Mononuclear cell (primary cell): ENCODE results near the gene MSTN. TPM values are rescaled to one million over a fixed set of nuclear protein-coding genes. Genes with fewer than 3 reads are reported as not detected.

Source experiments
- H3K27me3 ChIP-seq: 2 replicates; pipeline ENCODE4 v1.6.0; 2011; ENCODE audit warnings: low read length, control low read depth; ENCODE audit not compliant: insufficient read depth
- H3K4me1 ChIP-seq: 2 replicates; pipeline ENCODE4 v1.5.1; 2011; ENCODE audit warnings: mild to moderate bottlenecking, low read length, control low read depth; ENCODE audit not compliant: insufficient read depth
- H3K4me3 ChIP-seq: 2 replicates; pipeline ENCODE4 v1.5.1; 2011; ENCODE audit warnings: mild to moderate bottlenecking, low read length, moderate library complexity
- H3K9me3 ChIP-seq: 2 replicates; pipeline ENCODE4 v1.5.1; 2011; ENCODE audit warnings: low read depth, mild to moderate bottlenecking, control low read depth, low read length
- total RNA-seq: library from RNA; depleted of rRNA; stranded (reverse); fragments of >200 nt; gene quantifications from one replicate; pipeline ENCODE4 v1.2.3, GENCODE V29; 2012

MSTN gene
- total RNA-seq, result not detected

DNA sequence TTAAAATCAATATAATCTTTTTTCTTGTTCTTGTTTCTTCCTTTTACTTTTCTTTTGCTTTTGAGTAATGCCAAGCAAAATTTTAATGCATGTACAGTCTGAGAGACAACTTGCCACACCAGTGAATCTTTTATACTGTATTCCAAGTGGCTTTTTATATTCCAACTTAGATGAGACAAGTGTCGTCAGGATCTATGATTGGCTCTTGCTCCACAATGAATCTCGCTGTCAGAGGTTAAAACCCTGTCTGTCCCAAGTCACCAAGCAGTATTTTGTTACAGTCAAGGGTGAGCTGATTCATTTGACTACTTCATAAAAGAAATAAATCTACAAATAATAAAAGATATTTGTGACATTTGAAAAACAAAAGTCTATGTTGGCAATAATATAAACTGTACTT lies at the start of gene MSTN:
Gene MSTN, minus strand, starts transcription at position 129 of the 400 bp plus-strand sequence. CDS start 133 bp downstream, outside the sequence.
- Histone ChIP-seq H3K9me3 (no peaks in the 10 kb centered on the region), H3K4me1 (no peaks in the 10 kb centered on the region), H3K4me3 (no peak within 1 kb of the TSS), H3K27me3 (no peaks in the 10 kb centered on the region)

DNA sequence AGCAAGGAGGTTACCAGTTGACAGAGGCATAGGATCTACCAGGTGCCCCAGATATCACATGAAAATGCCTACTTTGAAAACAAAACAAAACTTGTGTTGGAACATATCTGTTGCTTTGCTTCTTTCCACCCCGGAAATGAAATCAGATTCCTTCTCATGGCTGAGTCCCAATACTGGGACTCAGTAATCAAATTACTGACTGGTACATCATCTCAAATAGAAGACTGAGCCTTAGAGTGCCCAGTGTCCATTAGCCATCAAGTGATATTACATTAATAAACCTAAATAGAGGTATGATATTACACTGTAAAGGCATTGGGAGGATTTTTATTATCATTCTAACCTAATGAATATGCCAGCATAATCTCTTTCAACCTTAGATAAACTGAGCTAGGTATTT lies 48.6 kb upstream of the MSTN start:
- Histone ChIP-seq H3K4me3 (no peak overlapping the region), H3K27me3 (no peaks in the 10 kb centered on the region)

DNA sequence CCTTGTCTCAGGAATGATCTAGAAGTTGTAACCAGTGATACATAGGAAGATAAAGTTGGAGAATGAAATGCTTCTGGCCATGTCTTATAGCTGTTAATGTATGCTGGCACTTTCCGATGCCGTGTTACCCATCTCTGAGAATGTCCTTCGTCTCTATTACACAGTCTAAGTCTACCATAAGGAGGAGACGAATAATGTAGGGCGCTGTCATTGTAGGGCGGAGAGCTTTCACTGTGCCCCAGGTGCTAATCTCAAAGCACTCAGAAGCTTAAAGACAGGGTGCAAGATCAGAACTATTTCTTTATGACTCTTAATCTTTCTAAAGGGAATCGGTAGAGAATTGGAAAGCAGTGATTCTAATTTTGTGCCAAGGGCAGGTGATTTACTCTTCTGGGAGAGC lies 48.2 kb upstream of the MSTN start:
- H3K9me3 ChIP-seq, result no peaks in the 10 kb centered on the region
- H3K4me3 ChIP-seq, result no peak overlapping the region
- no peaks in the 10 kb centered on the region for H3K27me3 ChIP-seq
- H3K4me1 ChIP-seq, result no peaks in the 10 kb centered on the region

More for the DNA sequence above, 48.6 kb upstream of the MSTN start:
- H3K9me3 ChIP-seq, result no peaks in the 10 kb centered on the region
- H3K4me1 ChIP-seq, result no peaks in the 10 kb centered on the region

DNA sequence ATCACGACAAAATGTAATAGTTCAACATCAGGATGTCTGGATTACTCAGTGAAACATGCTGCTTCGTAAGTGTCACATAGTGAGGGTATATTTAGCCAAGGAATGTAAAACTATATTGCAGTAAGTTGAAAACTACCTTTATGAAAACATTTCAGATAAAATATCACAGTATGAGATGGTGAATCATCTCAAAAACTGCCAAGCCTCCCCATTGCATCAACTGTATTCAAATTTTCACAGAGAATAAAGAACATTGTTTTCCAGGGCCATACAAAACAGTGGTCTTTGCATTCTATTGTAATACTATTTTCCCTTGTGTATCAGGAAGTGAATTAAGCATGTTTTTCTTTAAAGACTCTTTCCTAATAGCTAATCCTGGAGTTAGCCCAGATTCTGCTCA lies 47.6 kb upstream of the MSTN start:
- H3K4me1 ChIP-seq, result no peaks in the 10 kb centered on the region
- no peaks in the 10 kb centered on the region for H3K27me3 ChIP-seq
- no peaks in the 10 kb centered on the region for H3K9me3 ChIP-seq
- no peak overlapping the region for H3K4me3 ChIP-seq

DNA sequence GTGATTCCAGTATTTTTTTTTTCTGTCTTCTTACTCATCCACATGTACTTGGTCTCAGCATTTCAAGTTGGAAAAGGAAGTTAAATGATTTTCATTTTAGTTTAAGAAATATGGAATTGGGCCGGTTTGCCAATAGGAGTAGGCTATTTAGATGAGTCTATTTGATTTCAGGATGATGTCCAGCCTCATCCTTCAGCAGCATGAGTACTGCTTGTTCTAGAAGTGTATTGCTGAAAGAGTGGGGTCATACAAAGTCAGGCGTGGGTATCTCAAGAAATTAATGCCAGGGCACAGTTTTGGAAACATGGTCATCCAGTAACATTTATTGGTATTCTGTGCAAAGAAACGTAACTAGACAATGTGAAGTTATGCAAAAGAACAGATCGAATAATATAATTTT lies 44.9 kb upstream of the MSTN start:
- Histone ChIP-seq H3K4me3 (no peak overlapping the region), H3K9me3 (no peaks in the 10 kb centered on the region), H3K27me3 (no peaks in the 10 kb centered on the region), H3K4me1 (no peaks in the 10 kb centered on the region)

DNA sequence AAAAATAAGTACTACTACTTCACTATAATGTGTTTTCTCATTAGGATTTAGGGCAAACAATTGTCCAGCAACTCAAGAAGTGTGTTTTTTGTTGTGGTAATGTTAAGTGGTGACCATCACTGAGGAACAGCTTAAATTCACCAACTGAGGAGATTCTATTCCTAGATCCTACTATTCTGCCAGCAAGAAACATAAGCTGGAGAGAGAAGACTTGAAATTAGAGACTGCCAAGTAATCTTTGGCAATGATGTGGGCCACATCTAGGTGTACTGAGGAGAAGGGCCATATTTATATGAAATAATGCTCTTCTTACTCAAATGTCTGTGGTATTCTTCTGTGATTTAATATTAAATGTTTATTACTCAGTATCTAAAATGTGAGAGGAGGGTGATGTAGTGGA lies 44.3 kb upstream of the MSTN start:
- Histone ChIP-seq H3K4me1 (no peaks in the 10 kb centered on the region), H3K27me3 (no peaks in the 10 kb centered on the region), H3K4me3 (no peak overlapping the region), H3K9me3 (no peaks in the 10 kb centered on the region)

DNA sequence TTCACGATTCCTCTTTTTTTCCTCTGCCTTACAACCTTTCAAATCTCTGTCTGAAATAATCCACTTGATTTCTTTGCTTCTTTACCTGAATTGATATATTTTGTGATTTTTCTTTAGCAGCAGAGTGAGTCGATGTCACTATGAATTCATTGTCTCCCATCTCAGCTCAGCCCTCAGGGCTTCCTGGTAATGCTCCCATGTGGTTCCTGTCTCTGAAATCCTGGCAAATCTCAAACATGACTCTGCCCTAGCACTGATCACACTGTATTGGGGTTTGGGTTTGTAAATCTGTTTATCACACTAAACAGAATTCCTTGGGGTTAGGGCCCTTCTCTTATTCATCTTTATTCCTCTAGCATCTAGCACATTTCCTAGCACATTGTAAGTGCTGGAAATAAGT lies 43.0 kb upstream of the MSTN start:
- H3K27me3 ChIP-seq, result no peaks in the 10 kb centered on the region
- H3K4me1 ChIP-seq, result no peaks in the 10 kb centered on the region
- no peak overlapping the region for H3K4me3 ChIP-seq
- H3K9me3 ChIP-seq, result no peaks in the 10 kb centered on the region

DNA sequence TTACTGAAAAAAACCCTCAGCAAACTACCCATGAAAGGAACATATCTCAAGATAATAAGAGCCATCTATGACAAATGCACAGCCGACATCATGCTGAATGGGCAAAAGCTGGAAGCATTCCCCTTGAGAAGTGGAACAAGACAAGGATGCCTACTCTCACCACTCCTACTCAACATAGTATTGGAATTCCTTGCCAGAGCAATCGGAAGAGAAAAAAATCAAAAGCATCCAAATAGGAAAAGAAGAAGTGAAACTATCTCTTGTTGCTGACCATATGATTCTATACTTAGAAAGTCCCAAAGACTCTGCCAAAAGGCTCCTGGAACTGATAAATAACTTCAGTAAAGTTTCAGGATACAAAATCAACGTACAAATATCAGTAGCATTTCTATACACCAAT lies 40.6 kb upstream of the MSTN start:
- H3K27me3 ChIP-seq, result no peaks in the 10 kb centered on the region
- H3K4me1 ChIP-seq, result no peaks in the 10 kb centered on the region
- H3K4me3 ChIP-seq, result no peak overlapping the region
- no peaks in the 10 kb centered on the region for H3K9me3 ChIP-seq

DNA sequence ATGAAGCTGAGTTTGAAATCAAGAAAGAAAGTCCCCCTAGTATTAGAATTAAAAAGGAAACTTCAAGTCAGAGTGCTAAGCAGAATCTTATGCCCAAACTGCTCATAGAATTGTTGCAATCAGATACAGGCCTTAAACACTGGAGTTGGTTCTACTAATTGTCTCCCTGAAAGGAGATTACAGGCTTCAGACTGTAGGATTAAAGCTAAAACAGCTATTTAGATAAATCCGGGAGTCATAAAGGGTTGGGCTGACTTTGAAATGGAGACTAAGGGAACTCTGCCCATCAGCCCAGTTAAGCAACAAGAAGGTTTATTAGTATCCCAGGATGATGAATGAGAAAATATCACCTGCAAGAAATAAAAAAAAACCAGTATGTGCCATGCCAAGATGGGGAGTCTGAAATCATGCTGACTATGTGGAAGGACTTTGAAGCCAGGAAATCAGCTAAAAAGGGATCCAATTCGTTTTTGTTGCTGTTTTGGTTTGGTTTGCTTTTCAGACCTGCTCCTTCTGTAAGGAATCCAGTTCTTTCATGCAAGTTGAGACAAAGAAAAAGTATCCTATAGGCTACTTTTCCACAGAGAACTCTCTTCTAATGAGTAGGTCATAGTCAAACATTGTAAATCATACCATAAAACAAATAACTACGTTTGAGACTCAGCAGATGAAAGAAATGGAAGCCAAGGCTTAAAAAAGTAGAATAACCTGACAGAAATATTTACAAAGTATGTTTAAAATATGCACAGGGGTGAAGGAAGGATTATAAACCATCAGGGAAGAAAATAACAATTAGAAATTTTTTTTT lies 37.6 kb upstream of the MSTN start:
- no peak overlapping the region for H3K4me3 ChIP-seq
- H3K9me3 ChIP-seq, result no peaks in the 10 kb centered on the region
- no peaks in the 10 kb centered on the region for H3K4me1 ChIP-seq

DNA sequence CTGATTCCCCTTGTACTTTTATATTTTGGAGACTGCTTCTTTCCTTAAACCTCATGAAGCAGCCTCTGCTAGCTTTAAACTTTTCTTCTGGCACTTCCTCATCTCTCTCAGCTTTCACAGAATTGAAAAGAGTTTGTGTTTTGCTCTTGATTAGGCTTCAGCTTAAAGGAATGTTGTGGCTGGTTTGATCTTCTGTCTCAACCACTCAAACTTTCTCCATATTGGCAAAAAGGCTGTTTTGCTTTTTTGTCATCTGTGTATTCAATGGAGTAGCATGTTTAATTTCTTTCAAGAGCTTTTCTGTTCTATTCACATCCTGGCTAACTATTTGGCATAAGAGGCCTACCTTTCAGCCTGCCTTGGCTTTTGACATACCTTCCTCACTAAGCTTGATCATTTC lies 36.3 kb upstream of the MSTN start:
- H3K9me3 ChIP-seq, result no peaks in the 10 kb centered on the region
- no peak overlapping the region for H3K4me3 ChIP-seq
- no peaks in the 10 kb centered on the region for H3K4me1 ChIP-seq
- no peaks in the 10 kb centered on the region for H3K27me3 ChIP-seq

More for the DNA sequence above, 37.6 kb upstream of the MSTN start:
- H3K27me3 ChIP-seq, result no peaks in the 10 kb centered on the region

DNA sequence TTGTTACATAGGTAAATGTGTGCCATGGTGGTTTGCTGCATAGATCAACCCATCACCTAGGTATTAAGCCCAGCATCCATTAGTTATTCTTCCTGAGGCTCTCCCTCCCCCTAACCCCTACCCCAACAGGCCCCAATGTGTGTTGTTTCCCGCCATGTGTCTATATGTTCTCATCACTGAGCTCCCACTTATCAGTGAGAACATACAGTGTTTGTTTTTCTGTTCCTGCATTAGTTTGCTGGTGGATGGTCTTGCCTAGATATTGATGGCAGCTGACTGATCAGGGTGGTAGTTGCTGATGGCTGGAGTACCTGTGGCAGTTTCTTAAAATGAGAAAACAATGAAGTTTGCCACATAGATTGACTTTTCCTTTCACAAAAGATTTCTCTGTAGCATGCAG lies 34.6 kb upstream of the MSTN start:
- H3K4me1 ChIP-seq, result no peaks in the 10 kb centered on the region
- no peak overlapping the region for H3K4me3 ChIP-seq
- no peaks in the 10 kb centered on the region for H3K27me3 ChIP-seq
- no peaks in the 10 kb centered on the region for H3K9me3 ChIP-seq

DNA sequence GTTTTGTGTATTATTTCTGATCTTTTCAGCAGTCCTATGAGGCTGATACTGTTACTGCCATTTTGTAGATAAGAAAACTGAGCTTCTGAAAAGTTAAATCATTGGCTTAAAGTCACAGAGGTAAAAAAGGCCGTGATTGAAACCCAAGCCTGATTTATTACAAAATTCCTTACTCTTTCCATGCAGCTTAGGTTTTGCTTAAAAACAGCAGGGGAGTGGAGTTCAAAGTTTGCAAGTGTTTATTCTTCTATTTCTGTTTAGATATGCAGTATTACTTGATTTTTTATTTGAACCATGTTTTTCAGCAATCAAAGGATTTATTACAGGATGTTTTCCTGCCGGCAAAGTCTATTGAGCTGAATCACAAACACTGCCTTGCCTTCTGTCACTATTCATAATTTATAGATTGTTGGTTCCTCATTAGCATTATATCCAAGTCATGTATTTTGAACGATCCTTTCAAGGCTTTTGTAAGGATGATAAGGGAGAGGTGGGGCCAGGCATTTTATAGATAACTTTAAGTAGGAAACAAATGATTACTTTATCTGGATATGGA lies 31.9 kb upstream of the MSTN start:
- Histone ChIP-seq H3K4me1 (no peaks in the 10 kb centered on the region), H3K27me3 (no peaks in the 10 kb centered on the region), H3K4me3 (no peak overlapping the region), H3K9me3 (no peaks in the 10 kb centered on the region)

DNA sequence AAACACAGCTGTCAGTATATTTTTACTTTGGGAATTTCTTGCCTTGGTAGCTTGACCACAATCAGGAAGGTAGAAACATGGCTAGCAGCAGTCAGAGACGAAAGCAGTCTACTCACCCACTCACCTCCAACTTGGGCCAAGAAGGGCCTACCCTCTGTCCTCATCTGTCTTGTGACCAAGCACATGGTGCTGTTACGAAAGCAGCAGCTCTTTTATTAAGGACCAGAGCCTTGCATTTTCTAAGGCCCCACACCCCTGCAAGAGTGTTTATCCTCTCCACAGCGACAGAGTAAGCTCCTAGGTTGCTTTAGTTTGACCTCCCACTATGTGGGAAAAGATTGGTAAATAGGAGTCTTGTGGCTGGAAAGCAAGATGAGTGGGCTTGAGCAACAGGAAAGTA lies 31.3 kb upstream of the MSTN start:
- no peaks in the 10 kb centered on the region for H3K4me1 ChIP-seq
- H3K27me3 ChIP-seq, result no peaks in the 10 kb centered on the region
- H3K9me3 ChIP-seq, result no peaks in the 10 kb centered on the region
- H3K4me3 ChIP-seq, result no peak overlapping the region

DNA sequence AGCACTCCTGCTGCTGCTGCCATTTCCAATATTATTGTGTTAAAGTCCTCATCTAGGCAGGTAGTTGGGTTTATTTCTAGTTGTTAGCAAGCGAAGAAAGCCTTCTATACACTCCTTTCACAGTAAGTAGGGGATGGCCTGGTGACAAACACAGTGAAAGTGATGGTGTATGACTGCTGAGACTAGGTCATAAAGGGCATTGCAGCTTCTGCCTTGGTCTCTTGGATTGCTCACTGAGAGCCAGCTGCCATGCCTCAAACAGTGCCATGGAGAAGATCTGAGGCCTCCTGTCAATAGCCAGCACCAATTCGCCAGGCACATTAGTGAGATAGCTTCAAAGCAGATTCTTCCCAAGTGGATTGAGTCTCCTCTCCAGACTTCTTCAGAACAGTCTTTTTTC lies 27.6 kb upstream of the MSTN start:
- no peaks in the 10 kb centered on the region for H3K4me1 ChIP-seq
- no peak overlapping the region for H3K4me3 ChIP-seq
- H3K9me3 ChIP-seq, result no peaks in the 10 kb centered on the region
- H3K27me3 ChIP-seq, result no peaks in the 10 kb centered on the region

DNA sequence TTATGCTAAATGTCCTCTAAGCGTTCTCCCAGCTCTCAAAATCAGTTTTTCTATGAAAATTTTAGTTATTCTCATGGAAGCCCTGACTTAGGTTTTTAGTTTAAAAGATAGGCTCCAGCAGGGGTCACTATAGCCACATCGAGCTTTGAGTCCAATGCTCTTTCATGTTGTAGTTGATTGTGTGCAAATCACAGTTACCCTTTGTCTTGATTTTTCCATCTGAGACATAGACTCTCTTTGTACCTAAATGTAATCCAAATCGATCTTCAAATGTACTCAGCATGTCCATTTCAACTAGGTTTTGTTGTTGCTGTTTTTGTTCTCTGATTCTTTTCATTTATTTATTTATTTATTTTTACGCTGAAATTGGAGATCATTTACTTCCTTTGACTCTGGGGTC lies 26.4 kb upstream of the MSTN start:
- Histone ChIP-seq H3K9me3 (no peaks in the 10 kb centered on the region), H3K4me3 (no peak overlapping the region), H3K27me3 (no peaks in the 10 kb centered on the region), H3K4me1 (no peaks in the 10 kb centered on the region)

DNA sequence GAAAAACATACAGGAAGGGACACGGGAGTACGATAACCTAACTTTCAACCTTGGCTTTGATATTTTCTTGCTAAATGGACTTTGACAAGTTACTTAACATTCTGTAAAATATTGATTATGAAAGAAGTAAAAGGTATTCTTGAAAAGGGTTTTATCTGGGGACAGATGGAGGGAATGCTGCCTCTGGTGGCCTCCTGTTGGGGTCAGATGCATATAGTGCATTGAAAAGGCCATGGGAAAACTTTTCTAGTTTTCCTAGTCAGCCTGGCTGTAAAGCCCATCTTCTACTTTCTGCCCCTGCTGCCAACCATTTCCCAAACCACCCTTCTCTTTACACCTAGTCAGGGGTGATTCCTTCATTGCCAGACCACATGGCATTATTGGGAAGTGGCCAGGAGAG lies 22.2 kb upstream of the MSTN start:
- Histone ChIP-seq H3K4me1 (no peaks in the 10 kb centered on the region), H3K27me3 (peaks cover 2% of the 10 kb centered on the region), H3K4me3 (no peak overlapping the region), H3K9me3 (no peaks in the 10 kb centered on the region)
